GM08714 (cell line): ENCODE measurements around the gene CAPZA2.
"Not testable (repeated sequence)": the region's sequence is repeated elsewhere in the genome, so short reads cannot be mapped to it uniquely, and the experiment has no call there.

ENCODE experiments used
- H3K4me3 ChIP-seq: fragments of 200-500 bp; sonication (Bioruptor generic); 2 replicates; pipeline ENCODE4 v1.5.1; 2014; ENCODE audit warnings: mild to moderate bottlenecking, low read length, inconsistent platforms
- ZNF274 ChIP-seq: IDR thresholded peaks from 2 replicates; pipeline ENCODE4 v1.6.1; 2012; ENCODE audit warnings: mild to moderate bottlenecking, low read depth, low read length

The CAPZA2 gene

DNA sequence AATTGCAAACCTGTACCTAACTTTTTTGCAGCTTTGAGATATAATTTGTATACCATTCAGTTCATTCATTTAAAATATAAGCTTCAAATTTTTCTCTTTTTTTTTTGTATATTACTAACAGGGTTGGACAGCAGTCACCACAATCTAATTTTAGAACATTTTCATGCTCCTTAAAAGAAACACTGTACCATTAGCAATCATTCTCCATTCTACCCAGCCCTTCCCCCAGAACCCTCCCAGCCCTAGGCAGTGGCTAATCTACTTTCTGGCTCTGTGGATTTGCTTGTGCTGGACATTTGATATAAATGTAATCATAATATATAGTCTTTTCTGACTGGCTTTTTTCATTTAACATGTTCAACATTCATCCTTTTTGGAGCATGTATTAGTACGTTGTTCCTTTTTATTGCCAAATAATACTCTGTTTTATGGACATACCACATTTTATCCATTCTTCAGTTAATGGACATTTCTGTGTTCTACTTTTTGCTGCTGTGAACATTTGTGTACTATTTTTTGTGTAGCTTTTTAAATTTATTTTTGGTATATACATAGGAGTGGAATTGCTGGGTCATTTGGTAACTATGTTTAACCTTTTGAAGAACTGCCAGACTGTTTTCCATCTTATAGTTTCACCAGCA lies 50.0 kb downstream of the CAPZA2 start:
- no peak for TF ChIP-seq ZNF274
- H3K4me3 ChIP-seq: no peak overlapping the region

- no peak for TF ChIP-seq ZNF274
- no peak overlapping the region for H3K4me3 ChIP-seq
Observed at GRCh38 chr7:116918704-116919103, 56.3 kb downstream of the CAPZA2 start.

GRCh38 chr7:116920359-116920758 lies 58.0 kb downstream of the CAPZA2 start:
- no peak for TF ChIP-seq ZNF274
- no peak overlapping the region for H3K4me3 ChIP-seq

DNA sequence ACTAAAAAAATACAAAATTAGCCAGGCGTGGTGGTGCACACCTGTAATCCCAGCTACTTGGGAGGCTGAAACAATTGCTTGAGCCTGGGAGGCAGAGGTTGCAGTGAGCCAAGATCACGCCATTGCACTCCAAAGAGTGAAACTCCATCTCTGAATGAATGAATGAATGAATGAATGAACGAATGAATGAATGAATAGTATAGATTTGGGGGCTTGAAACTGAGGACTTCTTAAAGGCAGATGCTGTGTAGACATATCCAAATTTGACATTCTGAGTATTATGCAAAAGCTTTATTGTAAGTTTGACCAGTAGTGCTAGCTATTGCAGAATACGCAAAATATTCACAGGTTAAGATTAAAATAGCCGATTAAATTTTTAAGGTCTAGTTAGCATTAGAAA lies 60.2 kb downstream of the CAPZA2 start:
- no peak for TF ChIP-seq ZNF274
- no peak overlapping the region for H3K4me3 ChIP-seq

DNA sequence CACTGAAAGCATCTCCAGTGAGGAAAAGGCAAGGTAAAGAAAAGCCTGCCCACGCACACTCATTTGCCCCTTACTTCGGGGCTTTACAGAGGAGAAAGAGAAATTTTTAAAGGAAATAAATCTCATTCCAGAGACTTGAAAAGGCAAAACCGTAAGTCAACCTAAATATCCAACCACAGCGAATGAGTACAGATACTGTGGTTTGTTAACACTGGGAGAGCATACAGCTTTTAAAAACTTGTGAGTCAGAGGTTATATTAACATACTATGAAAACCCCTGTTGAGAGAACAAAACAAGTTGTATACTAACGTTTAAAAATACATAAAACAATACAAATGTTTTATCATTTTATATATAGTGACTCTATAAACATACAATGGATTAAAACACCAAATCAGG lies 62.4 kb downstream of the CAPZA2 start:
- no peak overlapping the region for H3K4me3 ChIP-seq
- TF ChIP-seq ZNF274: no peak

DNA sequence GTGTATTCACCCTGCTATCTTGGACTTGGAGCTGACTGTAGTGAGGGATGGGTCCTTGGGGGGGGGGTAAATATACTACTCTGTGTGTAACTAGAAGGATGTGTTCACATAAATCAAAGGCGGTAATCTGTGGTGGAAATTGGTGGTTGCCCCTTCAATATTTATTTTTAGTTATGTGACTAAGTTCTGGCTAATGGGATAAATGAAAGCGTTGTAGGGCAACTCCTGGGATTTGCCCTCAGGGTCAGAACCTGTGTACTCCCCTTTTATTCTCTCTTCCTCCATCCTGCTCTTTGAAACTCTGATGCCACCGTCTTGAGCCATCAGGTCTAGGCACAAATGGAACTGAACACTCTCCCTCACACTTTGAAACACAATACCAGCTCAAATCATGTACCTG lies 66.6 kb downstream of the CAPZA2 start:
- no peak overlapping the region for H3K4me3 ChIP-seq
- no peak for TF ChIP-seq ZNF274

DNA sequence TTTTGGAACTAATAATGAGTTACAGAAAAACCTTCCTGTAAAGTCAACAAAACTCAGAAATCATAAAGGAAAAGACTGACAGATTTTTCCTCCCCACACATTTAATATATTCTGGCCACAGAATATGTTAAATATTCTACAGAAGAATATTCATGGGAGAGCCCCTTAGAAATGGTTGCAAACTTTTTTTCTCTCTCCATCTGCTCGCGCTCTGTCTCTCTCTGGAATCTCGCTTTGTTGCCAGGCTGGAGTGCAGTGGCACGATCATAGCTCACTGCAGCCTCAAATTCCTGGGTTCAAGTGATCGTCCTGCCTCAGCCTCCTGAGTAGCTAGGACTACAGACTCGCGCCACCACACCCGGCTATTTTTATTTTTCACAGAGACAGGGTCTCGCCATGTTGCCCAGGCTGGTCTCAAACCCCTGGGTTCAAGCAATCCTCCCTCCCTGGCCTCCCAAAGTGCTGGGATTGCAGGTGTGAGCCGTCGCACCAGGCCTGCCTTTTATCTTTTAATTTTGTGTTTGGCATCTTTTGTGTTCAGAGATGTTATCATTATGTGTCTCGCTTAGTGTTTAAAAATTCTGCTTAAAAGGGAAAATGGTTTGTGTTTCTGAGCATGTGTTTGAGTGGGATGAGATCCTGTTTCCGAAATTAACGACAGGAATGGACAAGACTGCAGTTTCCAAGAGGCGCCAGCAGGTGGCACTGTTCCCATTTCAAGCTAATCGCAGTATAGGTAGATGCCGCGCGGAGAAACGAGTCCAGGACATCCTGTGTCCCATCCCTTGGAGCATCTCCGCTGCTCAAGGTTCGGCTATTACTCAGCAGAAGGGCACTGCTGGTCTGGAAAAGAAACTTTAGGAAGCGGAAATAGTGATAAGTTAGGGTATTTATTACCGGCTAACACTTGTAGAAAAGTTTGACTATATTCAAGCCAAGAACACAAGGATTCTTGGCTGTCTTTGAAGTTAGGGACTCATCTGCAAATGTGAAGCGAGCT lies 67.8 kb downstream of the CAPZA2 start:
- no peak overlapping the region for H3K4me3 ChIP-seq

GRCh38 chr7:116932566-116932965 lies 70.2 kb downstream of the CAPZA2 start:
- TF ChIP-seq ZNF274: no peak

More for the DNA sequence above, 67.8 kb downstream of the CAPZA2 start:
- no peak for TF ChIP-seq ZNF274

GRCh38 chr7:116933465-116933864 lies 71.1 kb downstream of the CAPZA2 start:
- TF ChIP-seq ZNF274: no peak
- H3K4me3 ChIP-seq: no peak overlapping the region

More at GRCh38 chr7:116932566-116932965, 70.2 kb downstream of the CAPZA2 start:
- no peak overlapping the region for H3K4me3 ChIP-seq

DNA sequence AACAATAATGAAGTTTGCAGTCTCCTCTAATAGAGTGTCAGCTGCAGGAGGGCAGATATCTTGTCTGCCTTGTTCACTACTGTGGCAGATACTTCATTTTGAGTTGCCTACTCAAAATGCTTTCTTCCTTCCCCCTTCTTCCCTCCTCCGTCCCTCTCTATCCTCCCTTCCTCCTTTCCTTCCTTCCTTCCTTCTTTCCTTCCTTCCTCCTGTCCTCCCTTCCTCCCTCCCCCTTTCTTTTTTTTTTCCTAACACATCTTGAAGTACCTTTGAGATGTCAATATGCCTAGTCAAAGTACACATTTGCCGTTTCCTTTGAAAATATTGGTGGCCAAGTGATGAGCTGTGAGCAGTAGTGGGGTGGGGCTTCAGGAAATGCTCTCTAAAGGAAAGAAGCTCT lies 72.2 kb downstream of the CAPZA2 start:
- TF ChIP-seq ZNF274: no peak
- H3K4me3 ChIP-seq: no peak overlapping the region

DNA sequence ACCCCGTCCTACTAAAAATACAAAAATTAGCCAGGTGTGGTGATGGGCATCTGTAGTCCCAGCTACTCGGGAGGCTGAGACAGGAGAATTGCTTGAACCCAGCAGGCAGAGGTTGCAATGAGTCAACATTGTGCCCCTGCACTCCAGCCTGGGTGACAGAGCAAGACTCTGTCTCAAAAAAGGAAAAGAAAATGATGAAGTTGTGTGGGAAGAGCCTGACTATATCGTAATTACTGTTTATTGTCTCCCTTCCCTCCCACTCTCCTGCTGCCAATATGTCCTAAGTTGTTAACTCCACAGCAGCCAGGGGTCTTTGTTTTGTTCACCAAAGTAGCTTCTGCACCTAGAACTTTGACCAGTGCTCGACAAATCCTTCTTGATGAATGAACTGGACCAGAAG lies 74.5 kb downstream of the CAPZA2 start:
- not testable (repeated sequence) for H3K4me3 ChIP-seq

DNA sequence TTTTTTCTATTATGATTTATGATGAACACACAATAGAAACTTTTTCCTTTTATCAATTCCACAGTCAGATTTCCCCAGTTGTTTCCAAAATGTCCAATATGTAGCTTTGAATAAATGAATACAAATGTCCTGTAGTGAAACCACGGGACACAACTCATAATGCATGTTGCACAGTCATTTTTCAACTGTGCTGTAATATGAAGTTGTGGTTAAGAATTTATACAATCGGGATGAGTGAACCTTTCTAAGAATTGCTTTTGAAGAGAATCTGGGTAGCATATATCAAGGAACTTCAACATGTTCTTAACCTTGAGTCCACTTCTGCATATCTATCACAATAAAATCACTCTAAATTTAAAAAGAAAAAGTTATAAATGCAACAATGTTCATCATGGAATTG lies 76.3 kb downstream of the CAPZA2 start:
- TF ChIP-seq ZNF274: no peak
- no peak overlapping the region for H3K4me3 ChIP-seq

GRCh38 chr7:116940689-116941370 lies 78.4 kb downstream of the CAPZA2 start:
- no peak for TF ChIP-seq ZNF274
- H3K4me3 ChIP-seq: no peak overlapping the region

- no peak for TF ChIP-seq ZNF274
- H3K4me3 ChIP-seq: no peak overlapping the region
Observed at GRCh38 chr7:116942504-116942903, 80.1 kb downstream of the CAPZA2 start.
